WTC11 (cell line): ENCODE results near the gene PGAP6. TPM values are rescaled to one million over a fixed set of nuclear protein-coding genes. Genes with fewer than 3 reads are reported as not detected.

Experiments used
- ATAC-seq: fragments of 200-7000 bp; cut with Tn5 transposase; 2 replicates; pipeline ENCODE4 v1.10.0; 2021; ENCODE audit warnings: mild to moderate bottlenecking, moderate library complexity
- CTCF ChIA-PET: fragments of 300-600 bp; sonication (Branson Sonifier 250); formaldehyde crosslinking; loops from one replicate; lab custom pipeline; 2021; ENCODE audit warnings: antibody characterized with exemption; lab: Charles Lee
- POLR2A ChIA-PET: fragments of 350-600 bp; sonication (Branson Sonifier 250); formaldehyde crosslinking; loops from one replicate; lab custom pipeline; 2021; ENCODE audit warnings: antibody characterized with exemption; lab: Charles Lee
- DNase-seq: peaks from one replicate; pipeline ENCODE4 v3.0.0; 2021; ENCODE audit warnings: low spot score
- H3K27ac Mint-ChIP-seq: 2 replicates; pipeline ENCODE4 v1.8.0; 2021; ENCODE audit warnings: mixed read lengths
- H3K27me3 Mint-ChIP-seq: 2 replicates; pipeline ENCODE4 v1.8.0; 2021; ENCODE audit warnings: low read depth, mild to moderate bottlenecking, moderate library complexity, mixed read lengths
- H3K36me3 Mint-ChIP-seq: 2 replicates; pipeline ENCODE4 v1.8.0; 2021; ENCODE audit warnings: mixed read lengths
- H3K4me1 Mint-ChIP-seq: 2 replicates; pipeline ENCODE4 v1.8.0; 2022; ENCODE audit warnings: mixed read lengths
- H3K4me3 Mint-ChIP-seq: 2 replicates; pipeline ENCODE4 v1.8.0; 2021; ENCODE audit warnings: mild to moderate bottlenecking, moderate library complexity, mixed read lengths
- H3K9me3 Mint-ChIP-seq: 2 replicates; pipeline ENCODE4 v1.8.0; 2021; ENCODE audit warnings: mixed read lengths
- ATF2 ChIP-seq: sonication (generic); formaldehyde crosslinking; IDR thresholded peaks from 2 replicates; pipeline ENCODE4 v1.8.1; 2022; ENCODE audit warnings: low read depth, missing genetic modification reagents, borderline replicate concordance
- CREB1 ChIP-seq: sonication (generic); formaldehyde crosslinking; IDR thresholded peaks from 2 replicates; pipeline ENCODE4 v1.8.0; 2023; ENCODE audit warnings: mild to moderate bottlenecking, missing genetic modification reagents
- CREM ChIP-seq: sonication (generic); formaldehyde crosslinking; IDR thresholded peaks from 2 replicates; pipeline ENCODE4 v1.8.1; 2022; ENCODE audit warnings: mild to moderate bottlenecking, missing genetic modification reagents, moderate library complexity
- FOXP1 ChIP-seq: sonication (generic); formaldehyde crosslinking; IDR thresholded peaks from 2 replicates; pipeline ENCODE4 v1.8.0; 2022; ENCODE audit warnings: missing genetic modification reagents, mild to moderate bottlenecking, moderate library complexity, borderline replicate concordance
- GABPB1 ChIP-seq: sonication (generic); formaldehyde crosslinking; IDR thresholded peaks from 2 replicates; pipeline ENCODE4 v1.8.1; 2023; ENCODE audit warnings: mild to moderate bottlenecking, missing genetic modification reagents
- GTF2I ChIP-seq: fragments of 250-450 bp; sonication (Bioruptor Pico); conservative IDR thresholded peaks from 2 replicates; pipeline ENCODE4 v1.4.0; 2021; ENCODE audit warnings: mild to moderate bottlenecking
- IRF1 ChIP-seq: sonication (generic); formaldehyde crosslinking; IDR thresholded peaks from 2 replicates; pipeline ENCODE4 v1.8.0; 2023; ENCODE audit warnings: missing genetic modification reagents
- MXD4 ChIP-seq: fragments of 250-450 bp; sonication (Bioruptor Pico); IDR thresholded peaks from 2 replicates; pipeline ENCODE4 v1.8.0; 2021; ENCODE audit warnings: mild to moderate bottlenecking, moderate library complexity, borderline replicate concordance
- NR1H2 ChIP-seq: sonication (generic); formaldehyde crosslinking; IDR thresholded peaks from 2 replicates; pipeline ENCODE4 v1.9.0; 2021; ENCODE audit warnings: mild to moderate bottlenecking, moderate library complexity, missing genetic modification reagents
- NR3C1 ChIP-seq: sonication (generic); formaldehyde crosslinking; conservative IDR thresholded peaks from 2 replicates; pipeline ENCODE4 v1.8.1; 2023; ENCODE audit warnings: low read depth, mild to moderate bottlenecking, missing genetic modification reagents
- STAT6 ChIP-seq: sonication (generic); formaldehyde crosslinking; conservative IDR thresholded peaks from 2 replicates; pipeline ENCODE4 v1.8.1; 2023; ENCODE audit warnings: mild to moderate bottlenecking, low read depth, missing genetic modification reagents, moderate library complexity
- TEAD4 ChIP-seq: sonication (generic); formaldehyde crosslinking; IDR thresholded peaks from 2 replicates; pipeline ENCODE4 v1.8.0; 2022; ENCODE audit warnings: mild to moderate bottlenecking, missing genetic modification reagents
- ZBTB43 ChIP-seq: sonication (generic); formaldehyde crosslinking; IDR thresholded peaks from 2 replicates; pipeline ENCODE4 v1.8.1; 2023; ENCODE audit warnings: mild to moderate bottlenecking, missing genetic modification reagents
- ZNF121 ChIP-seq: sonication (generic); formaldehyde crosslinking; IDR thresholded peaks from 2 replicates; pipeline ENCODE4 v1.8.0; 2023; ENCODE audit warnings: missing genetic modification reagents
- ZNF138 ChIP-seq: sonication (generic); formaldehyde crosslinking; conservative IDR thresholded peaks from 2 replicates; pipeline ENCODE4 v1.8.1; 2022; ENCODE audit warnings: mild to moderate bottlenecking, moderate library complexity, missing genetic modification reagents
- ZNF396 ChIP-seq: fragments of 250-450 bp; sonication (Bioruptor Pico); IDR thresholded peaks from 2 replicates; pipeline ENCODE4 v1.8.0; 2021; ENCODE audit warnings: mild to moderate bottlenecking, moderate library complexity, borderline replicate concordance
- total RNA-seq: library from RNA; stranded (reverse); gene quantifications from 3 replicates; pipeline ENCODE4 v1.2.3, GENCODE V29; 2021

Gene PGAP6
- total RNA-seq, 1 experiment from 2014 or later, result 108 TPM

GRCh38 chr16:375212-375611 is 6.6 kb downstream of the PGAP6 start:
- H3K27me3 Mint-ChIP-seq, result no peaks in the 10 kb centered on the region
- ChIA-PET POLR2A (no interaction called here), CTCF (no interaction called here)
- H3K4me3 Mint-ChIP-seq, result no peak overlapping the region
- H3K9me3 Mint-ChIP-seq, result no peaks in the 10 kb centered on the region
- ATAC-seq (no peak), DNase-seq (no peak)
- peaks cover 12% of the 10 kb centered on the region for H3K36me3 Mint-ChIP-seq
- no peak overlapping the region for H3K27ac Mint-ChIP-seq
- no peak for TF ChIP-seq ZBTB43 (CRISPR knock-in tag)
- peaks cover 18% of the 10 kb centered on the region for H3K4me1 Mint-ChIP-seq

- peaks cover 13% of the 10 kb centered on the region for H3K4me1 Mint-ChIP-seq
- no peak overlapping the region for H3K27ac Mint-ChIP-seq
- ChIA-PET CTCF (no interaction called here), POLR2A (no interaction called here)
- no peak overlapping the region for H3K4me3 Mint-ChIP-seq
- ATAC-seq (no peak), DNase-seq (no peak)
- no peaks in the 10 kb centered on the region for H3K27me3 Mint-ChIP-seq
- TF ChIP-seq ZNF121 (CRISPR knock-in tag), result no peak
- peaks cover 12% of the 10 kb centered on the region for H3K36me3 Mint-ChIP-seq
- no peaks in the 10 kb centered on the region for H3K9me3 Mint-ChIP-seq
Measured at GRCh38 chr16:374616-374926, 7.2 kb downstream of the PGAP6 start.

GRCh38 chr16:373848-374615 is 7.7 kb downstream of the PGAP6 start:
- H3K36me3 Mint-ChIP-seq, result peaks cover 14% of the 10 kb centered on the region
- TF ChIP-seq TEAD4 (CRISPR knock-in tag) (no peak), FOXP1 (CRISPR knock-in tag) (0 out of 2 replicates have a peak, but pooled peaks have one; percentile 17)
- TF ChIP-seq, all 79 proteins: peak for 1
- Mint-ChIP-seq H3K27ac (no peak overlapping the region), H3K4me3 (no peak overlapping the region), H3K4me1 (peaks cover 13% of the 10 kb centered on the region), H3K9me3 (no peaks in the 10 kb centered on the region), H3K27me3 (no peaks in the 10 kb centered on the region)
- POLR2A ChIA-PET, result no interaction called here
- DNase-seq (no peak), ATAC-seq (no peak)
- CTCF ChIA-PET, result interaction anchor here (0.6 kb wide), 1 partner anchor 234 kb away, joined by 3 read pairs; no protein-coding TSS in a partner anchor

- ATAC-seq (no peak), DNase-seq (no peak)
- CTCF ChIA-PET, result interaction anchor here (3.4 kb wide), 1 partner anchor 11 kb away, joined by 30 read pairs; no protein-coding TSS in a partner anchor
- POLR2A ChIA-PET, result no interaction called here
- no peak overlapping the region for H3K27ac Mint-ChIP-seq
- H3K27me3 Mint-ChIP-seq, result no peaks in the 10 kb centered on the region
- peaks cover 16% of the 10 kb centered on the region for H3K36me3 Mint-ChIP-seq
- H3K4me1 Mint-ChIP-seq, result peaks cover 11% of the 10 kb centered on the region
- no peak overlapping the region for H3K4me3 Mint-ChIP-seq
- H3K9me3 Mint-ChIP-seq, result no peaks in the 10 kb centered on the region
- no peak for TF ChIP-seq MXD4 (CRISPR knock-in tag)
- TF ChIP-seq ZNF138, result no peak
- TF ChIP-seq CREB1 (CRISPR knock-in tag), result no peak
- TF ChIP-seq GABPB1, result no peak
- no peak for TF ChIP-seq CREM
- no peak for TF ChIP-seq NR3C1 (CRISPR knock-in tag)
- TF ChIP-seq ZBTB43 (CRISPR knock-in tag), result no peak
- no peak for TF ChIP-seq ZNF396 (CRISPR knock-in tag)
- no peak for TF ChIP-seq IRF1 (CRISPR knock-in tag)
- no peak for TF ChIP-seq STAT6 (CRISPR knock-in tag)
- TF ChIP-seq NR1H2 (CRISPR knock-in tag), result no peak
- TF ChIP-seq GTF2I (CRISPR knock-in tag), result no peak
- TF ChIP-seq ATF2 (CRISPR knock-in tag), result no peak
Measured at GRCh38 chr16:373020-373598, 8.7 kb downstream of the PGAP6 start.
